Upper lobe of right lung (tissue), 1 donor: ENCODE measurements around the gene SLC27A4. TPM values are rescaled to one million over a fixed set of nuclear protein-coding genes. Genes with fewer than 3 reads are reported as not detected.

Experiments
- ATAC-seq: fragments of 200-7000 bp; cut with Tn5 transposase; one replicate; pipeline ENCODE4 v1.9.1; 2020; ENCODE audit warnings: mild to moderate bottlenecking, moderate library complexity
- DNase-seq: peaks from one replicate; pipeline ENCODE4 v3.0.0-alpha.2; 2020
- H3K27ac ChIP-seq: fragments of 200-600 bp; one replicate; pipeline ENCODE4 v1.8.0; 2022
- H3K27me3 ChIP-seq: fragments of 200-600 bp; one replicate; pipeline ENCODE4 v1.8.0; 2022; ENCODE audit warnings: mild to moderate bottlenecking
- H3K36me3 ChIP-seq: fragments of 200-600 bp; one replicate; pipeline ENCODE4 v1.8.0; 2022
- H3K4me1 ChIP-seq: fragments of 200-600 bp; one replicate; pipeline ENCODE4 v1.8.0; 2022
- H3K4me3 ChIP-seq: fragments of 200-600 bp; one replicate; pipeline ENCODE4 v1.8.0; 2022; ENCODE audit warnings: mild to moderate bottlenecking
- H3K9me3 ChIP-seq: fragments of 200-600 bp; one replicate; pipeline ENCODE4 v1.8.0; 2022
- intact Hi-C: fragments of 100-400 bp; cut with DNase I; formaldehyde crosslinking; loops from one replicate; pipeline ENCODE4 v1.11.0; 2022
- total RNA-seq: library from RNA; stranded (reverse); fragmentation: NEBNext Ultra II Directional; extraction: Animal tissue kit (Norgen Biotek cat#: 25700); gene quantifications from one replicate; pipeline ENCODE4 v1.2.1, GENCODE V29; 2021
- TF ChIP-seq, protein P1 (sequence below): fragments of 200-600 bp; IDR thresholded peaks from one replicate; pipeline ENCODE4 v1.8.0; 2022; ENCODE audit warnings: antibody characterized with exemption
- donor health status: DM: no; HTN: yes; CAD: no; lungs with severe emphysema.

The SLC27A4 gene
- total RNA-seq, 1 donor from 2014 or later: 21.4 TPM

DNA sequence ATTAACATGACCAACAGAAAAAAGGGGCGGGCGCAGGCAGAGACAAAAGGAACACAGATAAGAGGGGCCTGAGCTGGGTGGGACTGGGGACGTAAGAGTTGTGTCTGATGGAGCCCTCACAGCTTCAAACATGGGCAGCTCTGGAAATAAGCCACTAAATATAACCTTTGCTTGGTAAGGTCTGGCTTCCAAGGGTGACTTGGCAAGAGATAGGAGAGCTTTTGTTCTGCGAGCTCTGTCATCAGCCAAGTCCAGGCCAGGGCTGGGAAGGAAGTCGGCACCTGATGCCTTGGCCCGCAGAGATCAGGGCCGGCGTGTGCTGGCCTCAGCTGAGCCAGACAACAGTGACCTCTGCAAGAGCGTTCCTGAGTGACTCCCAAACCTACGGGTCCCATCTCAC, 29.9 kb upstream of the SLC27A4 start:
- ATAC-seq (no peak), DNase-seq (no peak)
- no peaks in the 10 kb centered on the region for H3K27me3 ChIP-seq
- H3K36me3 ChIP-seq: peaks cover 53% of the 10 kb centered on the region
- H3K9me3 ChIP-seq: no peaks in the 10 kb centered on the region
- no peak overlapping the region for H3K27ac ChIP-seq
- TF ChIP-seq, protein P1, sequence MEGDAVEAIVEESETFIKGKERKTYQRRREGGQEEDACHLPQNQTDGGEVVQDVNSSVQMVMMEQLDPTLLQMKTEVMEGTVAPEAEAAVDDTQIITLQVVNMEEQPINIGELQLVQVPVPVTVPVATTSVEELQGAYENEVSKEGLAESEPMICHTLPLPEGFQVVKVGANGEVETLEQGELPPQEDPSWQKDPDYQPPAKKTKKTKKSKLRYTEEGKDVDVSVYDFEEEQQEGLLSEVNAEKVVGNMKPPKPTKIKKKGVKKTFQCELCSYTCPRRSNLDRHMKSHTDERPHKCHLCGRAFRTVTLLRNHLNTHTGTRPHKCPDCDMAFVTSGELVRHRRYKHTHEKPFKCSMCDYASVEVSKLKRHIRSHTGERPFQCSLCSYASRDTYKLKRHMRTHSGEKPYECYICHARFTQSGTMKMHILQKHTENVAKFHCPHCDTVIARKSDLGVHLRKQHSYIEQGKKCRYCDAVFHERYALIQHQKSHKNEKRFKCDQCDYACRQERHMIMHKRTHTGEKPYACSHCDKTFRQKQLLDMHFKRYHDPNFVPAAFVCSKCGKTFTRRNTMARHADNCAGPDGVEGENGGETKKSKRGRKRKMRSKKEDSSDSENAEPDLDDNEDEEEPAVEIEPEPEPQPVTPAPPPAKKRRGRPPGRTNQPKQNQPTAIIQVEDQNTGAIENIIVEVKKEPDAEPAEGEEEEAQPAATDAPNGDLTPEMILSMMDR: no peak
- H3K4me3 ChIP-seq: no peak overlapping the region
- intact Hi-C loops: no loop called here
- H3K4me1 ChIP-seq: no peaks in the 10 kb centered on the region

DNA sequence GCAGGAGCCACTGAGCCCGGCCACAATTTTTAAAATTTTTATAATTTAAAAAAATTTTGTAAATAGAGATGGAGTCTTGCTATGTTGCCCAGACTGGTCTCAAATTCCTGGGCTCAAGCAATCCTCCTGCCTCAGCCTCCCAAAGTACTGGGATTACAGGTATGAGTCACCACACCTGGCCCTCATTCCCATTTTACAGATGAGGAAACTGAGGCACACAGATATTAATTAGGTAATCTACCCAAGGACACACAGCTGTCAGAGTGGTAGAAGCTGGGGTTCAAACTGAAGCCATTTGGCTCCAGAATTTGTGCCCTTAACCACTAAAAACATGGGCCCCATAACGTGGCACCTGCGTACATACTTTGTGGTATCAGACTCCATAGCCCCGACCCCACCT, 25.6 kb upstream of the SLC27A4 start:
- intact Hi-C loops: no loop called here
- peaks cover 65% of the 10 kb centered on the region for H3K36me3 ChIP-seq

DNA sequence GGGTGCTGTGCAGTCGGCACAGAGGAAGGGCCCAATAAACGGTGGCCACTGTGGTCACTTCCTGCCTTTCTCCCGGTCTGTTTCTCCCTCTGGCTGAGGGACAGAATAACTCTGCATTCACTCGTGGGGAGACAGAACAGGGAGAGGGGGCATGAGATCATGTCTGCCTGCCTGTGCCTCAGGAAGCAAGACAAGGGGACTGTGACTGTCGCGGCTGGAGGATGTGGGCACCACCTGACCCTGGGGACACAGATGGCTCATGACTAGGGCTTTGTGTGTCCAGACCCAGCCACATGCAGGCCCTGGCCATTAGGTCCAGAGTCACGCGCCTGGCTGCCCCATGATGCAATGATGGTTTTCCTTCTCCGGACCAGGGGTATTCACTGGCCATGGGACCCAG, 23.9 kb upstream of the SLC27A4 start:
- Histone ChIP-seq H3K27ac (no peak overlapping the region), H3K27me3 (no peaks in the 10 kb centered on the region), H3K9me3 (no peaks in the 10 kb centered on the region), H3K4me1 (peaks cover 4% of the 10 kb centered on the region), H3K36me3 (peaks cover 56% of the 10 kb centered on the region), H3K4me3 (no peak overlapping the region)
- intact Hi-C loops: no loop called here
- TF ChIP-seq, protein P1: no peak
- DNase-seq (no peak), ATAC-seq (peak; percentile 13)

More for the DNA sequence above, 25.6 kb upstream of the SLC27A4 start:
- no peak overlapping the region for H3K4me3 ChIP-seq
- H3K4me1 ChIP-seq: no peaks in the 10 kb centered on the region
- TF ChIP-seq, protein P1: no peak
- no peaks in the 10 kb centered on the region for H3K27me3 ChIP-seq
- no peak for ATAC-seq
- no peak for DNase-seq
- no peak overlapping the region for H3K27ac ChIP-seq
- no peaks in the 10 kb centered on the region for H3K9me3 ChIP-seq

DNA sequence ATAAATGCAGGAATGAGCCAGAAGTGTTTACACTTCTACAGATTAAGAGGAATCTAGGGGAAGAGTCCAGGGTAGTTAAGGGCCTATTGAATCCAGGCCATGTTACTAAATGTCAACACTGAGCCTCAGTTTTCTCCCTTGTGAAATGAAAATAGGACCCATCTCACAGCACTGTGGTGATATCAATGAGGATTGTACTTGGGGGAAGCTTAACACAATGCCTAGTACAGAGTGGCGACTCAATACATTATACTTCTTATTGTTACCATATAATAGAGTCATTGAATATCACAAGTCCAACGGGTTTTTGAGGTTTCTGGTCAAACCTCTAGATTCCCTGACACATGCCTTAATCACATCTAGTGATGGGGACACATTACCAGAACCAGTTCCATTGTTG, 22.7 kb upstream of the SLC27A4 start:
- Histone ChIP-seq H3K36me3 (peaks cover 53% of the 10 kb centered on the region), H3K4me1 (peaks cover 8% of the 10 kb centered on the region), H3K27ac (no peak overlapping the region), H3K4me3 (no peak overlapping the region), H3K9me3 (no peaks in the 10 kb centered on the region), H3K27me3 (no peaks in the 10 kb centered on the region)
- DNase-seq: no peak
- no peak for ATAC-seq
- TF ChIP-seq, protein P1: no peak
- intact Hi-C loops: no loop called here

DNA sequence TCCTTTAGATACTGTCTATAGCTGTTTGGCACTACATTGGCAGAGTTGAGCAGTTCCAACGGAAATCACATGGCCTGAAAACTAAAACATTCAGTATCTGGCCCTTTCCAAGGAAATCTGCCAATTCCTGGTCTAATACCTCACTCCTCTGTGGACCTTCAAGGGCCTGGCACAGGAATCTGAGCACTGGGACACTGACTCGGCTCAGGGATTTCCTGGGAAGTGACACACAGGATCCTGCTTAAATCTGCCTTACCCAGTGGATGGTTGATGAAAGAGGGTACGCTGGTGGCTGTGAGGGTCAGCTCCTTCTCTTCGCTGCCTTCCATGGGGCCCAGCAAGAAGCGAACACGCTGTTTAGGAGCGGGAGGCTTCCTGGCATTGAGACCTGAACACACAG, 19.0 kb upstream of the SLC27A4 start:
- TF ChIP-seq, protein P1: no peak
- Histone ChIP-seq H3K4me1 (peaks cover 18% of the 10 kb centered on the region), H3K9me3 (no peaks in the 10 kb centered on the region), H3K4me3 (peak overlapping the region; percentile 73), H3K27ac (no peak overlapping the region), H3K36me3 (peaks cover 33% of the 10 kb centered on the region), H3K27me3 (no peaks in the 10 kb centered on the region)
- no peak for DNase-seq
- no peak for ATAC-seq
- intact Hi-C loops: no loop called here

DNA sequence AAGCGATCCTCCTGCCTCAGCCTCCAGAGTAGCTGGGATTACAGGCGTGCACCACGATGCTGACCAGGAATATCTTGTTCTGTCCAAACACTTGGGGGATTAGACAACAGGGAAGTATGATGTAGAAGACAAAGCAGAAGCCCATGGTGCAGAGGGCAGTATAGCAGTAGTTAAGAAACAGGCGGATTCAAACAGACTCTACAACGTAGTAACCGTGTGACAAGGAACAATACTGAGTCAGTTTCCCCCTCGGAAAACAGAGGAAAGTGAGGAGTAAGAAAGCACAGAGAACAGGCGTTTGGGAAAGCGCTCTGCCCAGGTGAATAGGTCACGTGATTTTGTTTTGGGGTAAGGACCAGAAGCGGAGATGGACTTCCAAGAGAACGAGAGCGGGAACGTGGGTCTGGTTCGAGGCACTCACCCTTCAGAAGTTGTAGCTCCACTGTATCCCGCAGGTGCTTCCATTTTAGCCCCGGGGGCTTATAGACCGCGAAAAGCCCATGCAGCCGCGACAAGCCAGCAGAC, 18.4 kb upstream of the SLC27A4 start:
- peak overlapping the region; percentile 89 for H3K27ac ChIP-seq
- no peaks in the 10 kb centered on the region for H3K9me3 ChIP-seq
- TF ChIP-seq, protein P1: no peak
- ATAC-seq: peak; percentile 1
- peaks cover 18% of the 10 kb centered on the region for H3K4me1 ChIP-seq
- H3K36me3 ChIP-seq: peaks cover 28% of the 10 kb centered on the region
- no peak for DNase-seq
- H3K27me3 ChIP-seq: no peaks in the 10 kb centered on the region
- intact Hi-C loops: no loop called here
- H3K4me3 ChIP-seq: peak overlapping the region; percentile 73
